Measurements from ENCODE around the gene DNTT.

DNTT gene

DNA sequence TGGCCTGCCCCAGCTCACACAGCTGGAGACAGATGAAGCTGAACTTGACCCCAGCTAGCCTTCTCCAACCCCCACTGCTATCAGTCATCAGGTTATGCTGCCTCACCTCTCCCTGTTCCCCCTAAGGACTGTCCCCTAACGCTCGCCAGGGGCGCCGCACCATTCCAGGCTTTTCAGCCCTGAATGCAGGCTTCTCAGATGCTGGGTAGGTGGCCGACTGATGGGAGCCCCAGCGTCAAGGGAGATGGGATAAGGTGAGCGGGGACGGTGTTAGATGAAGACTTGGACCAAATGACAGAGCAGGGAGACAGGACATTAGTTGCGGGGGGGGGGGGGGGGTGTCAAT lies 70.4 kb downstream of the DNTT start:
- peaks cover 12% of the 10 kb centered on the region for H3K4me1 ChIP-seq (ENCODE audit: control insufficient read depth, insufficient read depth, low read length)
- H3K36me3 ChIP-seq (ENCODE audit: control insufficient read depth, insufficient read depth, low read length), result no peaks in the 10 kb centered on the region
- H3K4me3 ChIP-seq (ENCODE audit: insufficient read depth, low read depth, low read length), result no peak overlapping the region
- WGBS, 2 experiments, result 51 to 65% methylated on average over 9 of the region's 9 CpGs
- no peak overlapping the region for H3K27ac ChIP-seq (ENCODE audit: insufficient read depth, low read depth, low read length, poor library complexity, severe bottlenecking)
- H3K9me3 ChIP-seq (ENCODE audit: control insufficient read depth, low read length), result no peaks in the 10 kb centered on the region
- peaks cover 7% of the 10 kb centered on the region for H3K27me3 ChIP-seq (ENCODE audit: control insufficient read depth, insufficient read depth, low read length, poor library complexity, severe bottlenecking)

DNA sequence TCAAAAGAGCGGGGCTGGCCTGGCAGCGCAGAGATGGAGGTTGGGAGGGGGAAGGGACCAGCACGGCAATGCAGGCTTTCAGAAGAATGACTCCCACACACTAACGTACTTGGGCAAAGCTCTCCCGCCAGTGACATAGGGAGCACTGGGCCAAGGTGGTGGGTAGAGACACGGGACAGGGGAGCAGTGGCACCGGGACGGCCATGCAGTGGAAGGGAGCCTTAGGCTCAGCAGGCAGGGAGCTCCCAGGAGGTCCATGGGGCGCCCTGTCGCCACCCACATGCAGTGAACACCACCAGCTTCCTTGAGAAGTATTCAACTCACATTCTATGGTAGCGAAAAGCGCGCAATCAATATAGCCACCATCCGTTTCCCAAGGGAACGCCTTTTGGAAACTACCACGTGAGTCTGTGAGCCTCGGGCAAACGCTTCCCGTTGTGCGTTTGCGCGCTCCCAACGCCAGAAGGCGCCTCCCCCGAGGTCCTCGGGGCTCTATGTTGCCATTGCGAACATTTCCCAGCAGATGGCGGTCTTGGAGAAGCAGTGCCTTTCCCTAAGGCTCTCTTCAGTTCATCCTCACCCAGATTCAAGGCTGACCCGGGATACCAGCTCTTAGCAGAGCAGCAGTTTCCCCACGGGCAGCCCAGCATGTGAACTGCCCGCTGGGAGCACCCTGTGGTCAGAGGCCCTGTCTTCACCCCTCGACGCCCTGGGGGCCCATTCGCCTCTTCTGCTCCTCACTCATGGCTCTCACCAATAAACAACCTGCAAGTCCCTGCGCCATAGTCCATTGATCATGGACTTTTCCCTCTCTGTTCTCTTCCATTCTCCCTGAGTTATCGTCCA lies 71.0 kb downstream of the DNTT start:
- Histone ChIP-seq H3K4me3 (ENCODE audit: insufficient read depth, low read depth, low read length) (peak overlapping the region; percentile 31), H3K27ac (ENCODE audit: insufficient read depth, low read depth, low read length, poor library complexity, severe bottlenecking) (no peak overlapping the region), H3K36me3 (ENCODE audit: control insufficient read depth, insufficient read depth, low read length) (no peaks in the 10 kb centered on the region), H3K9me3 (ENCODE audit: control insufficient read depth, low read length) (no peaks in the 10 kb centered on the region), H3K27me3 (ENCODE audit: control insufficient read depth, insufficient read depth, low read length, poor library complexity, severe bottlenecking) (peaks cover 7% of the 10 kb centered on the region), H3K4me1 (ENCODE audit: control insufficient read depth, insufficient read depth, low read length) (peaks cover 12% of the 10 kb centered on the region)
- 19% methylated on average over 36 of the region's 36 CpGs for WGBS, 2 experiments

DNA sequence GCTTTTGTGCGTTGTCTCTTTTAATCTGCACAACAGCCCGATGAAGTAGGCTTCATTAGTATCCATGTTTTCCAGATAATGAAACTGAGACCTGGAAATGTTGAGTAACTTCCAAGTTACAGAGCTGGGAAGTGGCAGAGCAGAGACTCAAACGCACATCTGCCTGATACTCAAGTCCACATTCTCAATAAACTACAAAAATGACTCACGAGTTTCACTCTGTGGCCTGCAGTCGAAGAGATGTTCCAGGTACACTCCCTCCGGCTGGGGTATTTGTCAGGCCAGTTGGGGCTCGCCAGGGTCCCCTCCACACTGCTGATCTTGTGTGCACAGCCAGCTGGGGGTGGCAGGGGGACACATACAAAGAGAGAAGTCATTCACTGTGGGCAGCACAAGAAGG lies 72.2 kb downstream of the DNTT start:
- no peak overlapping the region for H3K27ac ChIP-seq (ENCODE audit: insufficient read depth, low read depth, low read length, poor library complexity, severe bottlenecking)
- no peaks in the 10 kb centered on the region for H3K36me3 ChIP-seq (ENCODE audit: control insufficient read depth, insufficient read depth, low read length)
- peaks cover 7% of the 10 kb centered on the region for H3K27me3 ChIP-seq (ENCODE audit: control insufficient read depth, insufficient read depth, low read length, poor library complexity, severe bottlenecking)
- H3K4me1 ChIP-seq (ENCODE audit: control insufficient read depth, insufficient read depth, low read length), result peaks cover 12% of the 10 kb centered on the region
- 90 to 92% methylated on average over 7 of the region's 7 CpGs for WGBS, 2 experiments
- H3K9me3 ChIP-seq (ENCODE audit: control insufficient read depth, low read length), result no peaks in the 10 kb centered on the region
- H3K4me3 ChIP-seq (ENCODE audit: insufficient read depth, low read depth, low read length), result no peak overlapping the region

DNA sequence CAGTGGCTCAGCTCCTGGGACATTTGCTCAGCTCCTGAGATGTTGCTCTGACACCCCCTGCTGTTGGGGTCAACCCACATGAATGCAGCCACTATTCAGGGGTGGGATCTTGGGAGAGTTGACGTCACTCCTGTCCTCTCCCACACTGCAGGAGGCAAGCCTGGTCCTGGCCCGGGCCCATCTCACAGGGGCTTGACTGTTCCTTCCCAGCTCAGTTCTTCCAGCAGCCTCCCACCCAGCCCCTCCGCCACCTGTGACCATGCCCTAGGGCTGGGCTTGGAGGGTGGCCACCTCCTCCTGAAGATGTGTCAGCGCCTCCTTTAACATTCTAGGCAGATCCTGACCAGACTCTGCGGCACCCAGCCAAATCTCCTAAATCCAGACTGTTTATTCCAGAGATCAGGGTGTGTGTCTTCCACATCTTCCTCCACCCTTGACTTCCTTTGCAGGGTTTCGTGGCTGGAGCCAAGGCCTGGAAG lies 73.6 kb downstream of the DNTT start:
- peaks cover 7% of the 10 kb centered on the region for H3K27me3 ChIP-seq (ENCODE audit: control insufficient read depth, insufficient read depth, low read length, poor library complexity, severe bottlenecking)
- H3K27ac ChIP-seq (ENCODE audit: insufficient read depth, low read depth, low read length, poor library complexity, severe bottlenecking), result no peak overlapping the region
- no peaks in the 10 kb centered on the region for H3K9me3 ChIP-seq (ENCODE audit: control insufficient read depth, low read length)
- peaks cover 6% of the 10 kb centered on the region for H3K4me1 ChIP-seq (ENCODE audit: control insufficient read depth, insufficient read depth, low read length)
- WGBS, 2 experiments, result 71 to 75% methylated on average over 6 of the region's 6 CpGs
- H3K4me3 ChIP-seq (ENCODE audit: insufficient read depth, low read depth, low read length), result no peak overlapping the region
- no peaks in the 10 kb centered on the region for H3K36me3 ChIP-seq (ENCODE audit: control insufficient read depth, insufficient read depth, low read length)

DNA sequence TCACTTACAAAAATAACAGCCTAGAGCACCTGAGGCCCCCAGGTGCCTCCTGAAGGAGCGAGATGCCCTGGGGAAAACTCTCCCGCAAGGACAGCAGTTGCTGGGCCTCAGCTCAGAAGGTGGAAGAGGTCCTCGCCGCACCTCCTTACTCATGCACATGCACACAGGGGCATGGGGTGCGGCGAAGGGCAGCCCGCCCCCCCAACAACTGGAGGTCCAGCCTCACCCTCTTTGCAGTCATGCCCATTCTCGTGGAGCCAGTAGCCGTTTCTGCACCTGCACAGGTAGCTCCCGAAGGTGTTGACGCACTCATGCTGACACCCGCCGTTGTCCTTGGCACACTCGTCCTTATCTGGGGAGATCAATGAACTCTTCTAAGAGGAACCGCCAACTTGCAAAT lies 74.5 kb downstream of the DNTT start:
- WGBS, 2 experiments, result 94% methylated on average over 15 of the region's 15 CpGs
- H3K4me3 ChIP-seq (ENCODE audit: insufficient read depth, low read depth, low read length), result no peak overlapping the region
- H3K36me3 ChIP-seq (ENCODE audit: control insufficient read depth, insufficient read depth, low read length), result no peaks in the 10 kb centered on the region
- H3K27me3 ChIP-seq (ENCODE audit: control insufficient read depth, insufficient read depth, low read length, poor library complexity, severe bottlenecking), result peaks cover 7% of the 10 kb centered on the region
- H3K4me1 ChIP-seq (ENCODE audit: control insufficient read depth, insufficient read depth, low read length), result peaks cover 6% of the 10 kb centered on the region
- H3K9me3 ChIP-seq (ENCODE audit: control insufficient read depth, low read length), result no peaks in the 10 kb centered on the region
- no peak overlapping the region for H3K27ac ChIP-seq (ENCODE audit: insufficient read depth, low read depth, low read length, poor library complexity, severe bottlenecking)

DNA sequence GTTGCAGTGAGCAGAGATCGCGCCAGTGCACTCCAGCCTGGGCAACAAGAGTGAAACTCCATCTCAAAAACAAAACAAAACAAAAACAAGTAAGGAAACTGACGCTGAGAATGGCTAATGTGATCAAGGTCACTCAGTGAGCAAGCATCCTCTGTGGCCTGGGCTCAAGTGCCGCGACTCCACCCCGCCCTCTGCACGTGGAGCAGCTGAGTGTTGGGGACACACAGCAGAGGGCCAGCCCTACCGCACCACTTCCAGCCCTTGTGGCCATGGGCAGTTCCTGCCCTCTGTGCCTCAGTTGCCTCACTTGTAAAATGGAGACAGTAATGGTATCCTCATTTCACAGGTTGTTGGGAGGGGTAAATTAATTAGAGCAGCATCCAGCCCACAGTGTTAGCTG lies 75.5 kb downstream of the DNTT start:
- Histone ChIP-seq H3K36me3 (ENCODE audit: control insufficient read depth, insufficient read depth, low read length) (no peaks in the 10 kb centered on the region), H3K4me3 (ENCODE audit: insufficient read depth, low read depth, low read length) (no peak overlapping the region), H3K27me3 (ENCODE audit: control insufficient read depth, insufficient read depth, low read length, poor library complexity, severe bottlenecking) (peaks cover 2% of the 10 kb centered on the region), H3K4me1 (ENCODE audit: control insufficient read depth, insufficient read depth, low read length) (peaks cover 6% of the 10 kb centered on the region), H3K9me3 (ENCODE audit: control insufficient read depth, low read length) (no peaks in the 10 kb centered on the region), H3K27ac (ENCODE audit: insufficient read depth, low read depth, low read length, poor library complexity, severe bottlenecking) (no peak overlapping the region)
- 90 to 94% methylated on average over 8 of the region's 8 CpGs for WGBS, 2 experiments

DNA sequence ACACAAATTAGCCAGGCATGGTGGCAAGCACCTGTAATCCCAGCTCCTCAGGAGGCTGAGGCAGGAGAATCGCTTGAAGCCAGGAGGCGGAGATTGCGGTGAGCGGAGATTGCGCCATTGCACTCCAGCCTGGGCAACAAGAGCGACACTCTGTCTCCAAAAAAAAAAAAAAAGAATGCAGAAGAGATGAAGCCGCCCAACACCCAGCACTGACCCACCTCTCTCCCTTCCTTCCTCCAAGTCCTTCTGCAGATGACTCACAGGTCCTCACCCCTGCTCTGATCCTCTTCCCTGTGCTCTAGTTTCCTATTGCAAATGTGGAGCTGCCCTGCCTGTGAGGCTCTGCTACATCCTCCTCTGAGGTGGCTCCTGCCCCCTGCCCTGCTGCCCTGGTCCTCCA lies 76.6 kb downstream of the DNTT start:
- Histone ChIP-seq H3K36me3 (ENCODE audit: control insufficient read depth, insufficient read depth, low read length) (no peaks in the 10 kb centered on the region), H3K27ac (ENCODE audit: insufficient read depth, low read depth, low read length, poor library complexity, severe bottlenecking) (no peak overlapping the region), H3K4me1 (ENCODE audit: control insufficient read depth, insufficient read depth, low read length) (peaks cover 6% of the 10 kb centered on the region), H3K27me3 (ENCODE audit: control insufficient read depth, insufficient read depth, low read length, poor library complexity, severe bottlenecking) (no peaks in the 10 kb centered on the region), H3K4me3 (ENCODE audit: insufficient read depth, low read depth, low read length) (no peak overlapping the region), H3K9me3 (ENCODE audit: control insufficient read depth, low read length) (no peaks in the 10 kb centered on the region)
- WGBS, 2 experiments, result 95 to 98% methylated on average over 7 of the region's 7 CpGs

DNA sequence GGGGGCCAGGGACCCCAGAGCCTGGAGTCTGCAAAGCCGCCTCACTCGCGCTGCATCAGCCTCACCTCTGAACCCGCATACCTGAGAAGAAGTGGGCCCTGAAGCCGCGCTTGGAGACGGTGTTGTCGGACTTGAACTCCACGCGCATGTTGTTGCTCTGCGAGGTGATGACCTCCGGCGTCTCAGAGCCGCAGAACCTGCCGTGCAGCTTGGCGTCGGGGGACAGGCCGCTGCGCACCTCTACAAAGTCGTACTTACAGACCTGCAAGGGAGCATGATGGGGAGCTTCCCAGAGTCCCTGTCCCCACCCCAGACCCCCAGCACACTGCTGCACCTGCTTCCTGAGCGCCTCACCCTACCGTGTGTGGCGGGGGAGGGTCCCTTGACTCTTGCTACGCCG lies 80.3 kb downstream of the DNTT start:
- Histone ChIP-seq H3K4me1 (ENCODE audit: control insufficient read depth, insufficient read depth, low read length) (no peaks in the 10 kb centered on the region), H3K9me3 (ENCODE audit: control insufficient read depth, low read length) (no peaks in the 10 kb centered on the region), H3K27me3 (ENCODE audit: control insufficient read depth, insufficient read depth, low read length, poor library complexity, severe bottlenecking) (no peaks in the 10 kb centered on the region), H3K36me3 (ENCODE audit: control insufficient read depth, insufficient read depth, low read length) (no peaks in the 10 kb centered on the region), H3K27ac (ENCODE audit: insufficient read depth, low read depth, low read length, poor library complexity, severe bottlenecking) (no peak overlapping the region), H3K4me3 (ENCODE audit: insufficient read depth, low read depth, low read length) (no peak overlapping the region)
- 89 to 90% methylated on average over 25 of the region's 25 CpGs for whole genome bisulfite sequencing, 2 experiments

DNA sequence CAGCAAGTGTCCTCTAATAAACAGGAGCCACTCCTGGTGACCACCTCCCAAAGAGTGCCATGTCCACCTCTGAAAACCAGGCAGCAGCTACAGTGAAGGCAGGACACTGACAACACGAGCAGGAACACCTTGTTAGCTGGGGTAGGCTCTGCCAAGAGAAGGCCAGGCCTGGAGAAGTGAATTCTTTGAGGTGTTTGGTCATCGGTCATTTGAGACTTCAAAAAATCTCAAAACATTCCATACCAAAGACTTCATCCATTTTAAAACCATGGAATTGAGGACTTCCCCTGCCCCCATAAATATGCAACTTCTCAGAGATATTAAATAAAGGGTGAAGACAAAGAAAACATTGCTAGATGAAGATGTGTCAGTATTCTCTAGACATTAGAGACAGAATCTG lies 82.9 kb downstream of the DNTT start:
- no peaks in the 10 kb centered on the region for H3K36me3 ChIP-seq (ENCODE audit: control insufficient read depth, insufficient read depth, low read length)
- H3K4me3 ChIP-seq (ENCODE audit: insufficient read depth, low read depth, low read length), result no peak overlapping the region
- no peaks in the 10 kb centered on the region for H3K9me3 ChIP-seq (ENCODE audit: control insufficient read depth, low read length)
- H3K27me3 ChIP-seq (ENCODE audit: control insufficient read depth, insufficient read depth, low read length, poor library complexity, severe bottlenecking), result no peaks in the 10 kb centered on the region
- H3K27ac ChIP-seq (ENCODE audit: insufficient read depth, low read depth, low read length, poor library complexity, severe bottlenecking), result no peak overlapping the region
- 93 to 100% methylated on average over 1 to 2 of the region's 2 CpGs for WGBS, 2 experiments
- H3K4me1 ChIP-seq (ENCODE audit: control insufficient read depth, insufficient read depth, low read length), result no peaks in the 10 kb centered on the region

DNA sequence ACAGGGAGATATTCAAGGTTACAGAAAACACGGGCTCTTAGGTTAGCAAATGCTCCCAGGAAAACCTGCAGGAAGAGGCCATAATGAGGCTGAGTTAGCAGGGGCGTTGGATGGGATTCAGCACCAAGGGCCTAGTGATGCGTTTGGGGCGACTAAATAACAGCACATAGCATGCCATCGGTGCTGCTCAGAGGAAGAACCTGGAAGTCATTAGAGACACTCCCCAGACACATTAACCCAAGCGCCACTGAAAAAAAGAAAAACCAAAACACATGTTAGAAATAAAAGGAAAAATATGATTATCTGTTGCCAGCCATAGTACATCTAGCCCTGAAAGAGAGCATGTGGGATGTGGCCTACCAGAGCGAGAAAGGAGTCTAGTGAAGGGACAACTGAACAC lies 83.4 kb downstream of the DNTT start:
- Histone ChIP-seq H3K9me3 (ENCODE audit: control insufficient read depth, low read length) (no peaks in the 10 kb centered on the region), H3K4me1 (ENCODE audit: control insufficient read depth, insufficient read depth, low read length) (no peaks in the 10 kb centered on the region), H3K4me3 (ENCODE audit: insufficient read depth, low read depth, low read length) (no peak overlapping the region), H3K27me3 (ENCODE audit: control insufficient read depth, insufficient read depth, low read length, poor library complexity, severe bottlenecking) (no peaks in the 10 kb centered on the region), H3K27ac (ENCODE audit: insufficient read depth, low read depth, low read length, poor library complexity, severe bottlenecking) (no peak overlapping the region), H3K36me3 (ENCODE audit: control insufficient read depth, insufficient read depth, low read length) (no peaks in the 10 kb centered on the region)
- WGBS, 2 experiments, result 92 to 97% methylated on average over 6 to 7 of the region's 7 CpGs
